ENCODE measurements around the gene TMEM163.

- no peak for TF ChIP-seq CTCF (IDR thresholded peaks at IDR 0.05)
- no peak for TF ChIP-seq EZH2phosphoT487 (IDR thresholded peaks at IDR 0.05)
These were observed 308.0 kb downstream of the TMEM163 start for GRCh38 chr2:134410831-134411231.

Data from neural progenitor cell (in vitro differentiated cells).